ENCODE measurements around the gene PLK2. TPM values are rescaled to one million over a fixed set of nuclear protein-coding genes. Genes with fewer than 3 reads are reported as not detected.

Gene PLK2
- total RNA-seq, 1 experiment from 2014 or later, result 372 TPM

DNA sequence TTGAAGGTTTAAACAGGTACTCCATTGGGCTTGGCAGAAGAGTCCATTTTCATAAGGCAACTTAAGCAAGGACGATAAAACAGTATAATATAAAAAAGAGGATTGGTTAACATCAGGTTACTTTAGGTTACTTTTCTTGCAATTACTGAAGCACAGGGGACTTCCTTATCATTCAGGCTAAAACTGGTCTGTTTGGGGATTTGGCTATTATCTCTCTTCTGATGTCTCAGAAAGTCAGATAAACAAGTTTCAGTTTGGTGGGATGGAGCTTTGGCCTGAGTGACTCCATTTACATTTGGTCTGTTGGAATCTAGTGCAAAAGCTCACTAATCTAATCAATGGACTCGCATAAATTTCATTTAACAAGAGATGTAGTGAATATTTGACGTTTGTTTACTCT lies 39.3 kb upstream of the PLK2 start:
- Histone ChIP-seq H3K27me3 (ENCODE audit: low read length) (peaks cover 24% of the 10 kb centered on the region), H3K27ac (ENCODE audit: low read length) (no peak overlapping the region), H3K4me3 (ENCODE audit: low read length) (no peak overlapping the region), H3K36me3 (ENCODE audit: low read depth, low read length) (no peaks in the 10 kb centered on the region), H3K9me3 (ENCODE audit: low read length) (no peaks in the 10 kb centered on the region), H3K79me2 (ENCODE audit: low read length) (no peaks in the 10 kb centered on the region), H4K20me1 (ENCODE audit: low read length) (no peaks in the 10 kb centered on the region), H3K4me1 (ENCODE audit: insufficient read depth, low read length) (no peaks in the 10 kb centered on the region), H3K9ac (ENCODE audit: low read length) (no peak overlapping the region), H2AFZ (ENCODE audit: low read length) (no peak overlapping the region), H3F3A (ENCODE audit: low read length, unreplicated experiment) (no peaks in the 10 kb centered on the region), H3K9me2 (replicated peaks; ENCODE audit: low read length) (no peaks in the 10 kb centered on the region), H3K4me2 (ENCODE audit: low read length) (no peak overlapping the region)
- intact Hi-C loops (cut with micrococcal nuclease), result no loop called here
- TF ChIP-seq EZH2phosphoT487 (IDR thresholded peaks at IDR 0.05; ENCODE audit: borderline replicate concordance, low read length) (no peak), CTCF (conservative IDR thresholded peaks at IDR 0.05; ENCODE audit: low read depth, low read length) (no peak), EZH2 (IDR thresholded peaks at IDR 0.05; ENCODE audit: low read length, unreplicated experiment) (no peak)
- ChIA-PET CTCF (no interaction called here), POLR2A (ENCODE audit: unreplicated experiment) (no interaction called here)
- no TSS peak for BruUV-seq (replicated peaks)
- ATAC-seq, result no peak
- no peak for DNase-seq

DNA sequence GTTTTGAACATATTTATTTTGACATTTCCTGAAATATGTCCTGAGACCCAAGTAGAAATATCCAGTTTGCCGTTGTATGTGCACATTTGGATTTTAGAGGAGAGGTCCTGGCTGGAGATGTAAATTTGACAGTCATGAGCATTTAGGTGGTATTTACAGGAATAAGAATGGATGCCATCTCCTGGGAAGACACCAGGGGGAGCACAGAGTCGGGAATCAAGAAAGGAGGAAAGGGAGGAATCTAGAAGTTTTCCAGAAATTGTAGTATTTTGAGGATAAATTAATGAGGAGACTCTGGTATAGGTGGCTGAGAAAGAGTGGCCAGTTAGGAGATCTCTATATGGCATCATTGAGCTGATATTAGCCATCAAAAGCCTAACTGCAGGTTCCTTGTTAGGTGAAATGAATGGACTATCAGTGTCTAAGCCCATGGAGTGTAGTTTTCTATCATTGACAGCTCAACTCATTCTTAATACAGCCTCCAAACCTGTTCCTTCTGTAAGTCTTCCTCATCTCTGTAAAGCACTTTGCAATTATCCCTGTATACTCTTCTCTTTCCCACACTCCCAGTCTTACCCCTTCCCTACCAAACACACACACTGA lies 38.6 kb upstream of the PLK2 start:
- no peaks in the 10 kb centered on the region for H3K36me3 ChIP-seq (ENCODE audit: low read depth, low read length)
- ChIA-PET CTCF (no interaction called here), POLR2A (ENCODE audit: unreplicated experiment) (no interaction called here)
- H4K20me1 ChIP-seq (ENCODE audit: low read length), result no peaks in the 10 kb centered on the region
- no peak overlapping the region for H2AFZ ChIP-seq (ENCODE audit: low read length)
- peak; percentile 44 for DNase-seq
- no TSS peak for BruUV-seq (replicated peaks)
- H3K4me2 ChIP-seq (ENCODE audit: low read length), result no peak overlapping the region
- no peaks in the 10 kb centered on the region for H3F3A ChIP-seq (ENCODE audit: low read length, unreplicated experiment)
- no peak overlapping the region for H3K27ac ChIP-seq (ENCODE audit: low read length)
- no peaks in the 10 kb centered on the region for H3K9me3 ChIP-seq (ENCODE audit: low read length)
- no peaks in the 10 kb centered on the region for H3K9me2 ChIP-seq (replicated peaks; ENCODE audit: low read length)
- H3K79me2 ChIP-seq (ENCODE audit: low read length), result no peaks in the 10 kb centered on the region
- intact Hi-C loops (cut with micrococcal nuclease), result loop anchor here (1.0 kb wide), 1 partner anchor 352 kb away; no protein-coding TSS in a partner anchor
- peak; percentile 69 for TF ChIP-seq CTCF (conservative IDR thresholded peaks at IDR 0.05; ENCODE audit: low read depth, low read length)
- TF ChIP-seq EZH2phosphoT487 (IDR thresholded peaks at IDR 0.05; ENCODE audit: borderline replicate concordance, low read length), result no peak
- no peak for ATAC-seq
- H3K4me1 ChIP-seq (ENCODE audit: insufficient read depth, low read length), result no peaks in the 10 kb centered on the region
- H3K4me3 ChIP-seq (ENCODE audit: low read length), result no peak overlapping the region
- H3K27me3 ChIP-seq (ENCODE audit: low read length), result peaks cover 23% of the 10 kb centered on the region
- no peak overlapping the region for H3K9ac ChIP-seq (ENCODE audit: low read length)

DNA sequence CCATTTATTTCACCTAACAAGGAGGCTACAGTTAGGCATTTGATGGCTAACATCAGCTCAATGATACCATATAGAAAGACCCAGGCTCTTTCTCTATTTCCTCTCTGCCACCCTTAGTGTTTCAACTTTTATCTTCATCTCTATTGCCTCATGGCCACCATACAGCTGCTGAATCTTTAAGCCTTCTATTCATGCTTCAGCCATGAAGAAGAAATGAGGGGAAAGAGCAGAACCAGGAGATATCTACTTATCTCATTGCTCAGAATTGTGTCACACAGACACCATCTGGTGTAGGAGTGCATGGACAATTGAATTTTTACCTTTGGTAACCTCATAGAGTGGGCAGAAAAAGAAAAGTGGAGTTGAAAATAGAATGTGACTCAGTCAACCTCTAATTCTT lies 38.0 kb upstream of the PLK2 start:
- Histone ChIP-seq H4K20me1 (ENCODE audit: low read length) (no peaks in the 10 kb centered on the region), H2AFZ (ENCODE audit: low read length) (no peak overlapping the region), H3K9ac (ENCODE audit: low read length) (no peak overlapping the region), H3K27ac (ENCODE audit: low read length) (no peak overlapping the region), H3K4me3 (ENCODE audit: low read length) (no peak overlapping the region), H3K4me1 (ENCODE audit: insufficient read depth, low read length) (no peaks in the 10 kb centered on the region), H3K79me2 (ENCODE audit: low read length) (no peaks in the 10 kb centered on the region), H3K9me2 (replicated peaks; ENCODE audit: low read length) (no peaks in the 10 kb centered on the region), H3K4me2 (ENCODE audit: low read length) (no peak overlapping the region), H3K27me3 (ENCODE audit: low read length) (peaks cover 19% of the 10 kb centered on the region), H3K36me3 (ENCODE audit: low read depth, low read length) (no peaks in the 10 kb centered on the region), H3F3A (ENCODE audit: low read length, unreplicated experiment) (no peaks in the 10 kb centered on the region), H3K9me3 (ENCODE audit: low read length) (no peaks in the 10 kb centered on the region)
- POLR2A ChIA-PET (ENCODE audit: unreplicated experiment), result no interaction called here
- TF ChIP-seq CTCF (conservative IDR thresholded peaks at IDR 0.05; ENCODE audit: low read depth, low read length), result no peak
- TF ChIP-seq EZH2phosphoT487 (IDR thresholded peaks at IDR 0.05; ENCODE audit: borderline replicate concordance, low read length), result no peak
- TF ChIP-seq EZH2 (IDR thresholded peaks at IDR 0.05; ENCODE audit: low read length, unreplicated experiment), result no peak
- BruUV-seq (replicated peaks), result no TSS peak
- no peak for DNase-seq
- ATAC-seq, result no peak
- CTCF ChIA-PET, result no interaction called here
- intact Hi-C loops (cut with micrococcal nuclease), result loop anchor here (1.0 kb wide), 1 partner anchor 352 kb away; no protein-coding TSS in a partner anchor
